ENCODE results near the gene GPX3. TPM values are rescaled to one million over a fixed set of nuclear protein-coding genes. Genes with fewer than 3 reads are reported as not detected.
A peak's percentile ranks its signal among the peaks of the same experiment; 100 is the strongest.

Gene GPX3
- total RNA-seq, 1 experiment from 2014 or later, result 20.4 TPM

- Histone ChIP-seq H3K4ac (ENCODE audit: low read depth, low read length) (no peak overlapping the region), H3K14ac (ENCODE audit: insufficient read depth, low read length) (no peak overlapping the region), H3K27ac (ENCODE audit: insufficient read length, low read depth, low read length) (no peak overlapping the region), H2BK15ac (ENCODE audit: low read depth, low read length) (no peak overlapping the region), H3K9ac (ENCODE audit: extremely low read depth, insufficient read length, low read length) (no peak overlapping the region), H3K4me1 (ENCODE audit: insufficient read depth, low read length) (no peaks in the 10 kb centered on the region), H2BK20ac (ENCODE audit: low read depth, low read length, poor library complexity, severe bottlenecking) (no peak overlapping the region), H3K56ac (ENCODE audit: insufficient read length, low read depth, low read length) (no peak overlapping the region), H2BK5ac (ENCODE audit: insufficient read length, low read length) (no peak overlapping the region), H4K5ac (ENCODE audit: insufficient read length, low read depth, low read length) (no peak overlapping the region), H3K23ac (ENCODE audit: insufficient read length, low read depth, low read length) (no peak overlapping the region), H3T11ph (ENCODE audit: low read length) (no peak overlapping the region), H3K79me1 (ENCODE audit: insufficient read depth, low read depth, low read length, poor library complexity, severe bottlenecking) (no peaks in the 10 kb centered on the region), H4K91ac (ENCODE audit: insufficient read length, low read depth, low read length) (no peak overlapping the region), H2AFZ (ENCODE audit: low read length) (no peak overlapping the region), H3K18ac (ENCODE audit: insufficient read length, low read depth, low read length) (no peak overlapping the region), H3K23me2 (ENCODE audit: insufficient read length, low read depth, low read length, poor library complexity, severe bottlenecking) (no peaks in the 10 kb centered on the region), H3K79me2 (ENCODE audit: insufficient read depth, low read length) (no peaks in the 10 kb centered on the region), H2BK12ac (ENCODE audit: insufficient read length, low read depth, low read length) (no peak overlapping the region), H3K27me3 (ENCODE audit: insufficient read depth, low read length) (no peaks in the 10 kb centered on the region), H2AK5ac (ENCODE audit: insufficient read length, low read length) (no peak overlapping the region), H4K8ac (replicated peaks; ENCODE audit: insufficient read length, low read depth, low read length) (no peak overlapping the region), H3K9me3 (ENCODE audit: control insufficient read depth, low read depth, low read length) (no peaks in the 10 kb centered on the region), H2BK120ac (ENCODE audit: low read depth, low read length, poor library complexity, severe bottlenecking) (no peak overlapping the region), H3K4me2 (ENCODE audit: insufficient read depth, insufficient read length, low read length) (no peak overlapping the region), H4K20me1 (ENCODE audit: control insufficient read depth, insufficient read depth, insufficient read length) (no peaks in the 10 kb centered on the region)
- TF ChIP-seq, protein P1, sequence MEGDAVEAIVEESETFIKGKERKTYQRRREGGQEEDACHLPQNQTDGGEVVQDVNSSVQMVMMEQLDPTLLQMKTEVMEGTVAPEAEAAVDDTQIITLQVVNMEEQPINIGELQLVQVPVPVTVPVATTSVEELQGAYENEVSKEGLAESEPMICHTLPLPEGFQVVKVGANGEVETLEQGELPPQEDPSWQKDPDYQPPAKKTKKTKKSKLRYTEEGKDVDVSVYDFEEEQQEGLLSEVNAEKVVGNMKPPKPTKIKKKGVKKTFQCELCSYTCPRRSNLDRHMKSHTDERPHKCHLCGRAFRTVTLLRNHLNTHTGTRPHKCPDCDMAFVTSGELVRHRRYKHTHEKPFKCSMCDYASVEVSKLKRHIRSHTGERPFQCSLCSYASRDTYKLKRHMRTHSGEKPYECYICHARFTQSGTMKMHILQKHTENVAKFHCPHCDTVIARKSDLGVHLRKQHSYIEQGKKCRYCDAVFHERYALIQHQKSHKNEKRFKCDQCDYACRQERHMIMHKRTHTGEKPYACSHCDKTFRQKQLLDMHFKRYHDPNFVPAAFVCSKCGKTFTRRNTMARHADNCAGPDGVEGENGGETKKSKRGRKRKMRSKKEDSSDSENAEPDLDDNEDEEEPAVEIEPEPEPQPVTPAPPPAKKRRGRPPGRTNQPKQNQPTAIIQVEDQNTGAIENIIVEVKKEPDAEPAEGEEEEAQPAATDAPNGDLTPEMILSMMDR (conservative IDR thresholded peaks at IDR 0.05), result peak; percentile 58; the same call in 2 of the 3 replicates
- peak; percentile 38 for DNase-seq
- H3K9me3 Mint-ChIP-seq, result no peaks in the 10 kb centered on the region
- peak overlapping the region in 2 of 3 experiments; percentile 7 to 25; a peak in 2 of 7 replicates for H3K27ac Mint-ChIP-seq
- peaks cover 3 to 35% (median 34%) of the 10 kb centered on the region in 3 experiments; a peak in 4 of 7 replicates for H3K36me3 Mint-ChIP-seq (ENCODE audit: insufficient read depth in 1 of 3, low read depth in 3 of 3)
- peaks cover 0 to 5% of the 10 kb centered on the region in 2 experiments; a peak in 1 of 4 replicates for H3K4me1 Mint-ChIP-seq
- no CpG with 5 or more reads among the region's 7 CpGs for WGBS (ENCODE audit: extremely low coverage, insufficient read length, low lambda C conversion rate)
- no peak overlapping the region for H3K4me3 Mint-ChIP-seq
- H3K27me3 Mint-ChIP-seq (ENCODE audit: low read depth), result no peaks in the 10 kb centered on the region
Measured at GRCh38 chr5:151048526-151048925, 28.1 kb downstream of the GPX3 start.

Measured in H9 (cell line).